Measurements from ENCODE around the gene STARD9.

The STARD9 gene

GRCh38 chr15:42582569-42583375, 7.4 kb downstream of the STARD9 start:
- H3K27ac Mint-ChIP-seq, result peak overlapping the region in 2 of 3 experiments; percentile 42 to 55
- peaks cover 58% of the 10 kb centered on the region for H3K4me1 Mint-ChIP-seq
- no peak for TF ChIP-seq CTCF (IDR thresholded peaks at IDR 0.05; ENCODE audit: unreplicated experiment in 3 of 3)

GRCh38 chr15:42584031-42584765, 8.8 kb downstream of the STARD9 start:
- Mint-ChIP-seq H3K4me3 (no peak overlapping the region), H3K27ac (peak overlapping the region in 2 of 3 experiments; percentile 6 to 7), H3K9me3 (no peaks in the 10 kb centered on the region), H3K4me1 (peaks cover 45% of the 10 kb centered on the region), H3K36me3 (ENCODE audit: low read depth) (peaks cover 11% of the 10 kb centered on the region), H3K27me3 (ENCODE audit: low read depth) (peaks cover 17% of the 10 kb centered on the region)
- TF ChIP-seq CTCF (IDR thresholded peaks at IDR 0.05; ENCODE audit: unreplicated experiment in 3 of 3), result no peak

More at GRCh38 chr15:42582569-42583375, 7.4 kb downstream of the STARD9 start:
- H3K4me3 Mint-ChIP-seq, result peak overlapping the region in 2 of 3 experiments; percentile 18 to 55
- H3K9me3 Mint-ChIP-seq, result no peaks in the 10 kb centered on the region
- H3K27me3 Mint-ChIP-seq (ENCODE audit: low read depth), result peaks cover 21% of the 10 kb centered on the region
- peaks cover 4% of the 10 kb centered on the region for H3K36me3 Mint-ChIP-seq (ENCODE audit: low read depth)

GRCh38 chr15:42590619-42591237, 15.3 kb downstream of the STARD9 start:
- Mint-ChIP-seq H3K4me1 (peaks cover 30% of the 10 kb centered on the region), H3K9me3 (no peaks in the 10 kb centered on the region), H3K27me3 (ENCODE audit: low read depth) (no peaks in the 10 kb centered on the region), H3K36me3 (ENCODE audit: low read depth) (peaks cover 20% of the 10 kb centered on the region), H3K4me3 (no peak overlapping the region), H3K27ac (no peak overlapping the region)
- no peak for TF ChIP-seq CTCF (IDR thresholded peaks at IDR 0.05; ENCODE audit: unreplicated experiment in 3 of 3)

- TF ChIP-seq CTCF (IDR thresholded peaks at IDR 0.05; ENCODE audit: unreplicated experiment in 3 of 3), result peak; percentile 28 to 38 (median 34)
- peaks cover 17% of the 10 kb centered on the region for H3K36me3 Mint-ChIP-seq (ENCODE audit: low read depth)
- no peaks in the 10 kb centered on the region for H3K9me3 Mint-ChIP-seq
- no peak overlapping the region for H3K27ac Mint-ChIP-seq
- H3K4me1 Mint-ChIP-seq, result peaks cover 36% of the 10 kb centered on the region
- no peak overlapping the region for H3K4me3 Mint-ChIP-seq
- no peaks in the 10 kb centered on the region for H3K27me3 Mint-ChIP-seq (ENCODE audit: low read depth)
Measured at GRCh38 chr15:42591238-42591934, 16.0 kb downstream of the STARD9 start.

- Mint-ChIP-seq H3K4me1 (peaks cover 44% of the 10 kb centered on the region), H3K9me3 (no peaks in the 10 kb centered on the region), H3K27me3 (ENCODE audit: low read depth) (no peaks in the 10 kb centered on the region), H3K4me3 (no peak overlapping the region), H3K27ac (no peak overlapping the region), H3K36me3 (ENCODE audit: low read depth) (peaks cover 17% of the 10 kb centered on the region)
- no peak for TF ChIP-seq CTCF (IDR thresholded peaks at IDR 0.05; ENCODE audit: unreplicated experiment in 3 of 3)
Measured at GRCh38 chr15:42592716-42593115, 17.3 kb downstream of the STARD9 start.
